Panc1 (cell line): ENCODE measurements around the gene KLK4. TPM values are rescaled to one million over a fixed set of nuclear protein-coding genes. Genes with fewer than 3 reads are reported as not detected.

ENCODE experiments used
- ATAC-seq: fragments of 200-7000 bp; cut with Tn5 transposase; 2 replicates; pipeline ENCODE4 v1.9.1; 2020; ENCODE audit warnings: mild to moderate bottlenecking, moderate library complexity
- BruUV-seq: library from RNA; stranded (reverse); fragments of 400-500 nt; replicated peaks from 2 replicates; lab custom pipeline; 2021; lab: Mats Ljungman, UMichigan
- CTCF ChIA-PET: fragments of 300-600 bp; sonication (Branson Sonifier 250); formaldehyde crosslinking; loops from one replicate; lab custom pipeline; 2022; ENCODE audit warnings: antibody characterized with exemption; lab: Charles Lee
- POLR2A ChIA-PET: fragments of 300-600 bp; sonication (Branson Sonifier 250); formaldehyde crosslinking; loops from one replicate; lab custom pipeline; 2022; ENCODE audit warnings: antibody characterized with exemption; lab: Charles Lee
- DNase-seq: peaks from one replicate; pipeline ENCODE4 v3.0.0-alpha.2; 2010; ENCODE audit warnings: low read depth, low spot score
- H3K27ac ChIP-seq: 2 replicates; pipeline ENCODE4 v1.5.1; 2011; ENCODE audit warnings: mild to moderate bottlenecking, low read length, inconsistent platforms
- H3K27me3 ChIP-seq: fragments of 200-500 bp; sonication (Bioruptor generic); 2 replicates; pipeline ENCODE4 v1.6.0; 2014; ENCODE audit warnings: low read length, inconsistent platforms; ENCODE audit not compliant: control insufficient read depth, insufficient read depth
- H3K36me3 ChIP-seq: fragments of 200-500 bp; sonication (Bioruptor generic); 2 replicates; pipeline ENCODE4 v1.5.1; 2014; ENCODE audit warnings: inconsistent platforms, mild to moderate bottlenecking, low read length, moderate library complexity; ENCODE audit not compliant: control insufficient read depth, insufficient read depth
- H3K4me1 ChIP-seq: 2 replicates; pipeline ENCODE4 v1.5.1; 2011; ENCODE audit warnings: inconsistent platforms, mild to moderate bottlenecking, low read length, moderate library complexity; ENCODE audit not compliant: control insufficient read depth, insufficient read depth
- H3K4me3 ChIP-seq, 2 experiments: 2 replicates each; pipeline ENCODE4 v1.5.1; 2011 to 2012; ENCODE audit warnings: low read depth in 2 of 2, low read length in 2 of 2, mild to moderate bottlenecking in 2 of 2, inconsistent platforms in 1 of 2, moderate library complexity in 1 of 2
- H3K9me3 ChIP-seq: fragments of 200-500 bp; sonication (Bioruptor generic); 2 replicates; pipeline ENCODE4 v1.5.1; 2014; ENCODE audit warnings: low read depth, mild to moderate bottlenecking, inconsistent platforms, low read length, moderate library complexity; ENCODE audit not compliant: control insufficient read depth, insufficient read depth
- POLR2AphosphoS5 ChIP-seq: IDR thresholded peaks from 2 replicates; pipeline ENCODE4 v1.6.1; 2012; ENCODE audit warnings: mild to moderate bottlenecking, low read depth, low read length, moderate library complexity
- SIN3A ChIP-seq: IDR thresholded peaks from 2 replicates; pipeline ENCODE4 v1.6.1; 2012; ENCODE audit warnings: low read depth, mild to moderate bottlenecking, low read length, moderate library complexity, borderline replicate concordance; ENCODE audit not compliant: insufficient read depth
- TCF7L2 ChIP-seq: IDR thresholded peaks from 2 replicates; pipeline ENCODE4 v1.6.1; 2011; ENCODE audit warnings: mild to moderate bottlenecking, low read depth, low read length, inconsistent platforms
- in situ Hi-C: cut with HindIII; loops from 2 replicates; pipeline ENCODE4 v1.10.0; 2016; ENCODE audit warnings: low sequenced_read_pairs, low pct_unique_long_range_greater_than_20kb
- intact Hi-C: fragments of 100-400 bp; cut with micrococcal nuclease; formaldehyde crosslinking; loops from one replicate; pipeline ENCODE4 v1.10.0; 2022; ENCODE audit not compliant: unreplicated experiment
- total RNA-seq: library from RNA; stranded (reverse); gene quantifications from one replicate; pipeline ENCODE4 v1.2.1, GENCODE V29; 2021; ENCODE audit not compliant: unreplicated experiment
- TF ChIP-seq, protein P1 (sequence below): fragments of 450-650 bp; IDR thresholded peaks from 2 replicates; pipeline ENCODE4 v1.5.1; 2017; ENCODE audit warnings: mild to moderate bottlenecking
- TF ChIP-seq, protein P2 (sequence below), 2 experiments: IDR thresholded peaks; 2 replicates each; pipeline ENCODE4 v1.6.1; 2011 to 2012; ENCODE audit warnings: low read depth in 2 of 2, control low read depth in 1 of 2, low read length in 1 of 2, mild to moderate bottlenecking in 1 of 2, moderate library complexity in 1 of 2; ENCODE audit not compliant: insufficient read depth in 1 of 2

The KLK4 gene
- total RNA-seq, 1 experiment from 2014 or later: not detected

- ChIA-PET POLR2A (no interaction called here), CTCF (no interaction called here)
- intact Hi-C loops (no loop called here), in situ Hi-C loops (no loop called here)
- H3K4me3 ChIP-seq: no peak overlapping the region
- TF ChIP-seq, protein P1, sequence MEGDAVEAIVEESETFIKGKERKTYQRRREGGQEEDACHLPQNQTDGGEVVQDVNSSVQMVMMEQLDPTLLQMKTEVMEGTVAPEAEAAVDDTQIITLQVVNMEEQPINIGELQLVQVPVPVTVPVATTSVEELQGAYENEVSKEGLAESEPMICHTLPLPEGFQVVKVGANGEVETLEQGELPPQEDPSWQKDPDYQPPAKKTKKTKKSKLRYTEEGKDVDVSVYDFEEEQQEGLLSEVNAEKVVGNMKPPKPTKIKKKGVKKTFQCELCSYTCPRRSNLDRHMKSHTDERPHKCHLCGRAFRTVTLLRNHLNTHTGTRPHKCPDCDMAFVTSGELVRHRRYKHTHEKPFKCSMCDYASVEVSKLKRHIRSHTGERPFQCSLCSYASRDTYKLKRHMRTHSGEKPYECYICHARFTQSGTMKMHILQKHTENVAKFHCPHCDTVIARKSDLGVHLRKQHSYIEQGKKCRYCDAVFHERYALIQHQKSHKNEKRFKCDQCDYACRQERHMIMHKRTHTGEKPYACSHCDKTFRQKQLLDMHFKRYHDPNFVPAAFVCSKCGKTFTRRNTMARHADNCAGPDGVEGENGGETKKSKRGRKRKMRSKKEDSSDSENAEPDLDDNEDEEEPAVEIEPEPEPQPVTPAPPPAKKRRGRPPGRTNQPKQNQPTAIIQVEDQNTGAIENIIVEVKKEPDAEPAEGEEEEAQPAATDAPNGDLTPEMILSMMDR: 0 out of 2 replicates have a peak, but pooled peaks have one; percentile 10
- TF ChIP-seq, protein P2, sequence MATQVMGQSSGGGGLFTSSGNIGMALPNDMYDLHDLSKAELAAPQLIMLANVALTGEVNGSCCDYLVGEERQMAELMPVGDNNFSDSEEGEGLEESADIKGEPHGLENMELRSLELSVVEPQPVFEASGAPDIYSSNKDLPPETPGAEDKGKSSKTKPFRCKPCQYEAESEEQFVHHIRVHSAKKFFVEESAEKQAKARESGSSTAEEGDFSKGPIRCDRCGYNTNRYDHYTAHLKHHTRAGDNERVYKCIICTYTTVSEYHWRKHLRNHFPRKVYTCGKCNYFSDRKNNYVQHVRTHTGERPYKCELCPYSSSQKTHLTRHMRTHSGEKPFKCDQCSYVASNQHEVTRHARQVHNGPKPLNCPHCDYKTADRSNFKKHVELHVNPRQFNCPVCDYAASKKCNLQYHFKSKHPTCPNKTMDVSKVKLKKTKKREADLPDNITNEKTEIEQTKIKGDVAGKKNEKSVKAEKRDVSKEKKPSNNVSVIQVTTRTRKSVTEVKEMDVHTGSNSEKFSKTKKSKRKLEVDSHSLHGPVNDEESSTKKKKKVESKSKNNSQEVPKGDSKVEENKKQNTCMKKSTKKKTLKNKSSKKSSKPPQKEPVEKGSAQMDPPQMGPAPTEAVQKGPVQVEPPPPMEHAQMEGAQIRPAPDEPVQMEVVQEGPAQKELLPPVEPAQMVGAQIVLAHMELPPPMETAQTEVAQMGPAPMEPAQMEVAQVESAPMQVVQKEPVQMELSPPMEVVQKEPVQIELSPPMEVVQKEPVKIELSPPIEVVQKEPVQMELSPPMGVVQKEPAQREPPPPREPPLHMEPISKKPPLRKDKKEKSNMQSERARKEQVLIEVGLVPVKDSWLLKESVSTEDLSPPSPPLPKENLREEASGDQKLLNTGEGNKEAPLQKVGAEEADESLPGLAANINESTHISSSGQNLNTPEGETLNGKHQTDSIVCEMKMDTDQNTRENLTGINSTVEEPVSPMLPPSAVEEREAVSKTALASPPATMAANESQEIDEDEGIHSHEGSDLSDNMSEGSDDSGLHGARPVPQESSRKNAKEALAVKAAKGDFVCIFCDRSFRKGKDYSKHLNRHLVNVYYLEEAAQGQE (IDR thresholded peaks at IDR 0.05; ENCODE audit: insufficient read depth in 1 of 2, low read depth in 2 of 2, low read length in 1 of 2): no peak
- no peaks in the 10 kb centered on the region for H3K9me3 ChIP-seq
- no TSS peak for BruUV-seq
- DNase-seq: no peak
- ATAC-seq: no peak
- H3K36me3 ChIP-seq: no peaks in the 10 kb centered on the region
- no peaks in the 10 kb centered on the region for H3K4me1 ChIP-seq
- H3K27ac ChIP-seq: no peak overlapping the region
- H3K27me3 ChIP-seq: no peaks in the 10 kb centered on the region
These were observed 18.0 kb downstream of the KLK4 start for GRCh38 chr19:50893047-50893736.

DNA sequence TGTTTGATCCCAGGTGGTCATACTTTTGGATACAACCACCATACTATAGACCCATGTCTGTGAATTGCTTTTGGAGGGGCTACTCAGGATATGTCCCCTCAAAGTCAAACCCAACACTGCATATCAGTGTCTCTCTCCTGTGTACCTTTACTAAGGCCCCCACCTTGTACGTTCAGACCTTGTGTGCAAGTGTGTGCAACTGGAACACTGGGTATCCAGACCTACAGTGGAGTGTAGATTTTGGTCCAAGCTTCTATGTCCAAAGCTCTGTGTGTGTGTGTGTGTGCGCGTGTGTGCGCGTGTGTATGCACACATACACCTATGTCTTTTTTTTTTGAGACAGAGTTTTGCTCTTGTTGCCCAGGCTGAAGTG, 20.0 kb downstream of the KLK4 start:
- ChIA-PET POLR2A (no interaction called here), CTCF (no interaction called here)
- intact Hi-C loops (no loop called here), in situ Hi-C loops (no loop called here)
- Histone ChIP-seq H3K9me3 (no peaks in the 10 kb centered on the region), H3K27me3 (no peaks in the 10 kb centered on the region; the same call in 1 of the 2 replicates), H3K4me3 (no peak overlapping the region), H3K27ac (no peak overlapping the region), H3K4me1 (no peaks in the 10 kb centered on the region), H3K36me3 (no peaks in the 10 kb centered on the region)
- DNase-seq (no peak), ATAC-seq (no peak)
- BruUV-seq: no TSS peak
- no peak for TF ChIP-seq SIN3A
- TF ChIP-seq, protein P1: no peak
- TF ChIP-seq, protein P2 (IDR thresholded peaks at IDR 0.05; ENCODE audit: insufficient read depth in 1 of 2, low read depth in 2 of 2, low read length in 1 of 2): no peak
- TF ChIP-seq TCF7L2: no peak
- no peak for TF ChIP-seq POLR2AphosphoS5
